Fibroblast of the aortic adventitia (primary cell): ENCODE data around the gene CLUH. TPM values are rescaled to one million over a fixed set of nuclear protein-coding genes. Genes with fewer than 3 reads are reported as not detected.
A peak's percentile ranks its signal among the peaks of the same experiment; 100 is the strongest.

Source experiments
- DNase-seq: peaks from one replicate; pipeline ENCODE4 v3.0.0-alpha.2; 2010; ENCODE audit warnings: low read depth
- H3K4me3 ChIP-seq: 2 replicates; pipeline ENCODE4 v1.5.1; 2011; ENCODE audit warnings: low read depth, mild to moderate bottlenecking, control low read depth, low read length, moderate library complexity
- total RNA-seq: library from RNA; depleted of rRNA; stranded (reverse); fragments of >200 nt; gene quantifications from 2 replicates; pipeline ENCODE4 v1.2.3, GENCODE V29; 2012; ENCODE audit warnings: low replicate concordance
- TF ChIP-seq, protein P1 (sequence below): IDR thresholded peaks from 2 replicates; pipeline ENCODE4 v1.5.1; 2011; ENCODE audit warnings: mild to moderate bottlenecking, low read length, control low read depth, inconsistent platforms; ENCODE audit not compliant: insufficient read depth

Gene CLUH, protein sequence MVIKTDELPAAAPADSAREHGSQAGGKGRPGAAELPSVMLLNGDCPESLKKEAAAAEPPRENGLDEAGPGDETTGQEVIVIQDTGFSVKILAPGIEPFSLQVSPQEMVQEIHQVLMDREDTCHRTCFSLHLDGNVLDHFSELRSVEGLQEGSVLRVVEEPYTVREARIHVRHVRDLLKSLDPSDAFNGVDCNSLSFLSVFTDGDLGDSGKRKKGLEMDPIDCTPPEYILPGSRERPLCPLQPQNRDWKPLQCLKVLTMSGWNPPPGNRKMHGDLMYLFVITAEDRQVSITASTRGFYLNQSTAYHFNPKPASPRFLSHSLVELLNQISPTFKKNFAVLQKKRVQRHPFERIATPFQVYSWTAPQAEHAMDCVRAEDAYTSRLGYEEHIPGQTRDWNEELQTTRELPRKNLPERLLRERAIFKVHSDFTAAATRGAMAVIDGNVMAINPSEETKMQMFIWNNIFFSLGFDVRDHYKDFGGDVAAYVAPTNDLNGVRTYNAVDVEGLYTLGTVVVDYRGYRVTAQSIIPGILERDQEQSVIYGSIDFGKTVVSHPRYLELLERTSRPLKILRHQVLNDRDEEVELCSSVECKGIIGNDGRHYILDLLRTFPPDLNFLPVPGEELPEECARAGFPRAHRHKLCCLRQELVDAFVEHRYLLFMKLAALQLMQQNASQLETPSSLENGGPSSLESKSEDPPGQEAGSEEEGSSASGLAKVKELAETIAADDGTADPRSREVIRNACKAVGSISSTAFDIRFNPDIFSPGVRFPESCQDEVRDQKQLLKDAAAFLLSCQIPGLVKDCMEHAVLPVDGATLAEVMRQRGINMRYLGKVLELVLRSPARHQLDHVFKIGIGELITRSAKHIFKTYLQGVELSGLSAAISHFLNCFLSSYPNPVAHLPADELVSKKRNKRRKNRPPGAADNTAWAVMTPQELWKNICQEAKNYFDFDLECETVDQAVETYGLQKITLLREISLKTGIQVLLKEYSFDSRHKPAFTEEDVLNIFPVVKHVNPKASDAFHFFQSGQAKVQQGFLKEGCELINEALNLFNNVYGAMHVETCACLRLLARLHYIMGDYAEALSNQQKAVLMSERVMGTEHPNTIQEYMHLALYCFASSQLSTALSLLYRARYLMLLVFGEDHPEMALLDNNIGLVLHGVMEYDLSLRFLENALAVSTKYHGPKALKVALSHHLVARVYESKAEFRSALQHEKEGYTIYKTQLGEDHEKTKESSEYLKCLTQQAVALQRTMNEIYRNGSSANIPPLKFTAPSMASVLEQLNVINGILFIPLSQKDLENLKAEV (N-terminal part only)
- 17.1 and 39.1 TPM in 2 replicates for total RNA-seq

DNA sequence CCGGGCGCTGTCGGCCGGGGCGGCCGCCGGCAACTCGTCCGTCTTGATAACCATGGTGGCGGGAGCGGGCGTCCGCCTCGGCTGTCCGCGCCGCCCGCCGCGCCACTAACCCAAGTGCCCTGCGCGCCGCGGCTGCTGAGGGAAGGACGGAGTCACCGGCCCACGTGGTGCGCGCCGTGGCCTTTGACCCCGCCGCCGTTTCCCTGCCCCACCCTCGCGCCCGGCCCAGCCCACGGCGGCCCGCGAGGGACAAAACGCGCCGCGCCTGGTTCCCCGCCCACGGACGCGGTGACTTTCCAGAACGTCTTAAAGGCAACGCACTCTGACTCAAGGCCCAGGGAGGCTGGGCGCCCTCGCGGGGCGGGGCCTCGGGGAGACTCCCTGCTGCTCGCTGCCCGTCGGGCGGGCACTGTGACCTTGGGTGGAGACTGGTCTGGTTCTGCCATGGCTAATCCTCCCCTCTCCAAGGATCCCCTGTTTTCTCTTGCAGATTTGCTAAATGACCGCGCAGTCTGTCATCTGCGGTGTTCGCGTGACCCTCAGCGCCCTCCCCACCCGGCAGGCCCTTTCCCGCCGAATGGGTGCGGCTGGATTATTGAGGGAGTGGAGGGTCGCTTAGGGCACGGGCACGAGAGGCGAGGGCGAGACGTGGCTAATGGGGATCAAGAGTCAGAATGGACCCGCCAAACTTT lies at the start of gene CLUH:
Gene CLUH, minus strand, starts transcription at position 157 of the 692 bp plus-strand sequence. Its CDS starts 103 bp downstream, at position 54.
- TF ChIP-seq, protein P1, sequence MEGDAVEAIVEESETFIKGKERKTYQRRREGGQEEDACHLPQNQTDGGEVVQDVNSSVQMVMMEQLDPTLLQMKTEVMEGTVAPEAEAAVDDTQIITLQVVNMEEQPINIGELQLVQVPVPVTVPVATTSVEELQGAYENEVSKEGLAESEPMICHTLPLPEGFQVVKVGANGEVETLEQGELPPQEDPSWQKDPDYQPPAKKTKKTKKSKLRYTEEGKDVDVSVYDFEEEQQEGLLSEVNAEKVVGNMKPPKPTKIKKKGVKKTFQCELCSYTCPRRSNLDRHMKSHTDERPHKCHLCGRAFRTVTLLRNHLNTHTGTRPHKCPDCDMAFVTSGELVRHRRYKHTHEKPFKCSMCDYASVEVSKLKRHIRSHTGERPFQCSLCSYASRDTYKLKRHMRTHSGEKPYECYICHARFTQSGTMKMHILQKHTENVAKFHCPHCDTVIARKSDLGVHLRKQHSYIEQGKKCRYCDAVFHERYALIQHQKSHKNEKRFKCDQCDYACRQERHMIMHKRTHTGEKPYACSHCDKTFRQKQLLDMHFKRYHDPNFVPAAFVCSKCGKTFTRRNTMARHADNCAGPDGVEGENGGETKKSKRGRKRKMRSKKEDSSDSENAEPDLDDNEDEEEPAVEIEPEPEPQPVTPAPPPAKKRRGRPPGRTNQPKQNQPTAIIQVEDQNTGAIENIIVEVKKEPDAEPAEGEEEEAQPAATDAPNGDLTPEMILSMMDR = no peak
- peak; percentile 96 for DNase-seq
- peak within 1 kb of the TSS; percentile 81 for H3K4me3 ChIP-seq

DNA sequence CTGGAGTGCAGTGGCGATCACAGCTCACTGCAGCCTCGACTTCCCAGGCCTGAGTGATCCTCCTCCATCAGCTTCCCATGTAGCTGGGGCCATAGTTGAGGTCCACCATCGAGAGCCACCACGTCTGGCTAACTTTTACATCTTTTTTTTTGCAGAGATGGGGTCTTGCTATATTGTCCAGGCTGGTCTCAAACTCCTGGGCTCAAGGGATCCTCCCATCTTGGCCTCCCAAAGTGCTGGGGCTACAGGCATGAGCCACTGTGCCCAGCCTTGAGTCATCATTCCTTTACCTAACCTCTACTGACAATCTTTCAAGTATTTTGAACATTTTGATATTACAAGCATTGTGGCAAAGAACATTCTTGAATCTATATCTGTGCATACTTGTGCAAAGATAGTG lies 47.3 kb upstream of the CLUH start:
- TF ChIP-seq, protein P1 = no peak
- DNase-seq = no peak
- H3K4me3 ChIP-seq = no peak overlapping the region

DNA sequence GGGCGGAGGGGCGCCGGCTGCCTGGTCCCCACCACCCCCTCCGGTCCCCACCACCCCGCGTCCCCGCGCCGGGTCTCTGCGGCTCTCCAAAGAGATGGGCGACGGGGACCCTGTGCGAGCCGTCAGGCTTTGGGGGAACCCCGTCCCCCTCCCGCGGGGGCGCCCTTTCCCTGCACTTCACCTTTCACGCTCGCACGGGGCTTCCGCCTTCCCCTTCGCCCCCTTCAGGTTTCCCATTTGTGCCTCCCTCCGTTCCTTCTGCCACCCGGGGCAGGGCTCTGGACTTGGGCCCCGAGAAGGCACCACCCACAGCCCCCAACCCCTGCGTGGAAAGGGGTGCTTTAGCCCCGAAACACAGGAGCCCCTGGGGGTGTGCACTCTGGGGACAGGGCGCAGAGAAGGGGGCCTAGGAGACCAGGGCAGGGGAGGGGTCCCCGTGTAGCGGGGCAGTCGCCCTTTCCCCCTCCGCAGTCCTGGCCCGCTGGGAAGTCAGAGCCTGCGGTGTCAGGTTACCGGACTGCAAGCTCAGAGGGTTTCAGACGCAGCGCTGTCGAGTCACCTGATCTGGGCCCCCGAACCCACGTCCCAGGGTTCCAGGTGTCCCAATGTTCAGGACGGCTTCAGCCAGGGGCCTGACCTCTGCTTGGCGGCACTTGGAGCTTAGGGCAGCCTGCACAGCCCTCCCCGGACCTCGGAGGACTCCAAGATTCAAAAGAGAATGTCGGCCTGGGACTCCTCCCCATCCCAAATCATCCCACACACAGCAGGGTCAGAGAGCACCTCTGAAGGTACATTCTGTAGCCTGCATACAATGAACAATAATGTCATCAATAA lies 44.5 kb upstream of the CLUH start:
- H3K4me3 ChIP-seq = no peak overlapping the region
- TF ChIP-seq, protein P1 = no peak
- no peak for DNase-seq

DNA sequence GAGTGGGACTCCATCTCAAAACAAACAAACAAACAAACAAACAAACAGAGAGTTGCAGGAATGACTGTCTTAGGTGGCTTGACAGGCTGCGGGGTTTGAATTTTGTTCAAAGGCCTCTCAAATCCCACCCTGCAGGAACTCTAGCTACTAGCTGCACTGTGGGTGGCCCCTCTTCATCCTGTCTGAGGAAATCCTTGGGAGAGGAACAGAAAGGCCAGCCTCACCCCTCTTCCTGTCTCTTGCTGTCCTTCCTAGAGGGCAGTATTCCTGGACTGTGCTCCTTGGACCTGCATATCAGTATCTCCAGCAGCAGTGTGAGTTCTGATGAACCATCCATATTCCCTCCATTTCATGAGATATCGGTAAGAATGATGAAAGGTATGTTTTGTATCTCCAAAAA lies 39.9 kb upstream of the CLUH start:
- DNase-seq = no peak
- TF ChIP-seq, protein P1 = no peak
- H3K4me3 ChIP-seq = no peak overlapping the region

DNA sequence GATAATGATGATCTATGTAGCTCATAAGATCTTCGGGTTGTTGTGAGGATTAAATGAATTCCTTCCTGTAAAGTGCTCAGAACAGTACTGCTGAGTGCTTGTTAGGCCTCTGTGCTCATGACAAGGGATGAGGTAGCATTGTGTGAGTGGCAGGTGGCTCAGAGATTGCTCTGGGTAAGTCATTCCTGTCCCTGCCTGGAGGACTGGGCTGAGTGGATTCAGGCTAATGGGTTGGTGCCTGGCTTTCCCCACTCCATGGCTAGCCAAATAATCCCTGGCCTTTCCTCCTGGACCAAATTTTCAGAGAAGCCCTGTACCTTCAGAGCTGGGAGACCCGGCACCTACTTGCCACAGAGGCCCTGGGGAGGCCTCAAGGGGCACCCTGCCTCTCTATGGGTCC lies 39.2 kb upstream of the CLUH start:
- no peak overlapping the region for H3K4me3 ChIP-seq
- DNase-seq = no peak
- TF ChIP-seq, protein P1 = no peak
